ENCODE data around the gene RAPH1.
"Not testable (repeated sequence)": the region's sequence is repeated elsewhere in the genome, so short reads cannot be mapped to it uniquely, and the experiment has no call there.

Gene RAPH1

GRCh38 chr2:203436496-203436895 lies 98.6 kb downstream of the RAPH1 start:
- no peak for DNase-seq
- no peak for ATAC-seq

GRCh38 chr2:203432811-203433210 lies 102.3 kb downstream of the RAPH1 start:
- DNase-seq: no peak
- ATAC-seq: no peak

- DNase-seq (no peak), ATAC-seq (no peak)
Measured at GRCh38 chr2:203431391-203432185, 103.5 kb downstream of the RAPH1 start.

- ATAC-seq, DNase-seq: not testable (repeated sequence)
Measured at GRCh38 chr2:203429643-203430042, 105.5 kb downstream of the RAPH1 start.

- no peak for ATAC-seq
- DNase-seq: no peak
Measured at GRCh38 chr2:203427061-203427460, 108.0 kb downstream of the RAPH1 start.

- DNase-seq (no peak), ATAC-seq (no peak)
Measured at GRCh38 chr2:203418271-203418670, 116.8 kb downstream of the RAPH1 start.

- ATAC-seq: no peak
- no peak for DNase-seq
Measured at GRCh38 chr2:203413796-203414195, 121.3 kb downstream of the RAPH1 start.

GRCh38 chr2:203412546-203413331 lies 122.4 kb downstream of the RAPH1 start:
- ATAC-seq: no peak
- DNase-seq: no peak

GRCh38 chr2:203407496-203407895 lies 127.6 kb downstream of the RAPH1 start:
- DNase-seq: no peak
- no peak for ATAC-seq

GRCh38 chr2:203404996-203405395 lies 130.1 kb downstream of the RAPH1 start:
- DNase-seq (no peak), ATAC-seq (no peak)

- DNase-seq (no peak), ATAC-seq (no peak)
Measured at GRCh38 chr2:203400805-203401585, 134.1 kb downstream of the RAPH1 start.

GRCh38 chr2:203399031-203399430 lies 136.1 kb downstream of the RAPH1 start:
- DNase-seq (no peak), ATAC-seq (no peak)

GRCh38 chr2:203396667-203397066 lies 138.4 kb downstream of the RAPH1 start:
- no peak for ATAC-seq
- no peak for DNase-seq

- DNase-seq (no peak), ATAC-seq (no peak)
Measured at GRCh38 chr2:203395858-203396257, 139.2 kb downstream of the RAPH1 start.

- ATAC-seq (no peak), DNase-seq (no peak)
Measured at GRCh38 chr2:203394519-203395227, 140.4 kb downstream of the RAPH1 start.

- not testable (repeated sequence) for DNase-seq, ATAC-seq
Measured at GRCh38 chr2:203388153-203388552, 146.9 kb downstream of the RAPH1 start.

GRCh38 chr2:203383038-203383437 lies 152.1 kb downstream of the RAPH1 start:
- no peak for DNase-seq
- ATAC-seq: no peak

- ATAC-seq: no peak
- DNase-seq: no peak
Measured at GRCh38 chr2:203379156-203379555, 155.9 kb downstream of the RAPH1 start.

- ATAC-seq (no peak), DNase-seq (no peak)
Measured at GRCh38 chr2:203376173-203376572, 158.9 kb downstream of the RAPH1 start.

- DNase-seq: not testable (repeated sequence)
Measured at GRCh38 chr2:203372706-203373105, 162.4 kb downstream of the RAPH1 start.

GRCh38 chr2:203366639-203367466 lies 168.2 kb downstream of the RAPH1 start:
- no peak for DNase-seq
- no peak for ATAC-seq

More at GRCh38 chr2:203372706-203373105, 162.4 kb downstream of the RAPH1 start:
- ATAC-seq: not testable (repeated sequence)

Data from stimulated activated naive CD8-positive, alpha-beta T cell treated with anti-CD3 and anti-CD28 coated beads, Interleukin-15, Interleukin-2, amounts not matched to agents 100 U/mL and 50 U/mL, for 24 hours (primary cell).